SK-N-SH (cell line): ENCODE results near the gene KRTAP10-10. TPM values are rescaled to one million over a fixed set of nuclear protein-coding genes. Genes with fewer than 3 reads are reported as not detected.

Source experiments
- CTCF ChIA-PET: fragments of 300-600, 350-600 bp; formaldehyde crosslinking; extraction: SDS; loops from one replicate; lab custom pipeline; 2021; lab: Yijun Ruan, JAX
- POLR2A ChIA-PET: fragments of 350-600 bp; sonication (Branson Sonifier 250); formaldehyde crosslinking; extraction: SDS; loops from one replicate; lab custom pipeline; 2020; ENCODE audit warnings: antibody characterized with exemption, inconsistent platforms; lab: Yijun Ruan, JAX
- DNase-seq: peaks from one replicate; pipeline ENCODE4 v3.0.0; 2012
- H2AFZ ChIP-seq: fragments of 200-600 bp; sonication (generic); 2 replicates; pipeline ENCODE4 v1.8.1; 2016; ENCODE audit warnings: antibody characterized with exemption, mild to moderate bottlenecking, low read depth
- H3F3A ChIP-seq: fragments of 200-600 bp; sonication (generic); replicated peaks from 2 replicates; pipeline ENCODE3; 2016; ENCODE audit warnings: antibody characterized with exemption, mild to moderate bottlenecking; ENCODE audit not compliant: insufficient read depth
- H3K27ac ChIP-seq, 2 experiments: fragments of 200-500 bp in 1 of 2; fragments of 200-600 bp in 1 of 2; sonication (Bioruptor generic) in 1 of 2; sonication (generic), shearing (Covaris generic) in 1 of 2; 2 replicates each; pipeline versions ENCODE4 v1.5.1 to v1.6.1; 2014 to 2016; ENCODE audit warnings: low read depth in 2 of 2, inconsistent platforms in 1 of 2, low read length in 1 of 2, mild to moderate bottlenecking in 1 of 2, mixed read lengths in 1 of 2
- H3K27me3 ChIP-seq: fragments of 200-600 bp; sonication (generic), shearing (Covaris generic); 2 replicates; pipeline ENCODE4 v1.6.1; 2016; ENCODE audit warnings: mixed run types; ENCODE audit not compliant: insufficient read depth
- H3K36me3 ChIP-seq, 2 experiments: fragments of 200-500 bp in 1 of 2; fragments of 200-600 bp in 1 of 2; sonication (Bioruptor generic) in 1 of 2; sonication (generic) in 1 of 2; replicated peaks in 1 of 2; 2 replicates each; pipeline versions ENCODE3 to v1.5.1; 2014 to 2016; ENCODE audit warnings: low read length in 1 of 2, mild to moderate bottlenecking in 1 of 2; ENCODE audit not compliant: insufficient read depth in 2 of 2, control insufficient read depth in 1 of 2
- H3K4me1 ChIP-seq, 2 experiments: fragments of 200-500 bp in 1 of 2; fragments of 200-600 bp in 1 of 2; sonication (Bioruptor generic) in 1 of 2; sonication (generic), shearing (Covaris generic) in 1 of 2; 2 replicates each; pipeline versions ENCODE4 v1.5.1 to v1.6.1; 2014 to 2016; ENCODE audit warnings: low read depth in 1 of 2, low read length in 1 of 2, mixed run types in 1 of 2; ENCODE audit not compliant: insufficient read depth in 2 of 2, control insufficient read depth in 1 of 2
- H3K4me2 ChIP-seq: fragments of 200-600 bp; sonication (generic), shearing (Covaris generic); 2 replicates; pipeline ENCODE4 v1.6.1; 2017; ENCODE audit warnings: mixed run types
- H3K4me3 ChIP-seq, 2 experiments: fragments of 200-500 bp in 1 of 2; fragments of 200-600 bp in 1 of 2; sonication (Bioruptor generic) in 1 of 2; sonication (generic), shearing (Covaris generic) in 1 of 2; 2 replicates each; pipeline versions ENCODE4 v1.5.1 to v1.8.1; 2014 to 2016; ENCODE audit warnings: low read depth in 2 of 2, inconsistent platforms in 1 of 2, low read length in 1 of 2, mild to moderate bottlenecking in 1 of 2, mixed read lengths in 1 of 2, moderate library complexity in 1 of 2
- H3K79me2 ChIP-seq: fragments of 200-600 bp; sonication (generic); 2 replicates; pipeline ENCODE4 v1.8.1; 2017; ENCODE audit warnings: mild to moderate bottlenecking; ENCODE audit not compliant: insufficient read depth
- H3K9ac ChIP-seq: fragments of 200-600 bp; sonication (generic); 2 replicates; pipeline ENCODE4 v1.6.1; 2017; ENCODE audit warnings: mixed run types
- H3K9me2 ChIP-seq: fragments of 200-600 bp; sonication (generic); 2 replicates; pipeline ENCODE4 v1.6.1; 2017; ENCODE audit warnings: mixed run types
- H3K9me3 ChIP-seq: fragments of 200-600 bp; sonication (generic); 2 replicates; pipeline ENCODE4 v1.6.1; 2017; ENCODE audit warnings: mixed run types, mild to moderate bottlenecking, moderate library complexity
- H4K20me1 ChIP-seq: fragments of 200-600 bp; sonication (generic); 2 replicates; pipeline ENCODE4 v1.6.1; 2017; ENCODE audit warnings: mild to moderate bottlenecking, mixed run types; ENCODE audit not compliant: insufficient read depth
- CHD2 ChIP-seq: fragments of 150-350 bp; IDR thresholded peaks from 2 replicates; pipeline ENCODE4 v1.6.1; 2018; ENCODE audit warnings: low read length; ENCODE audit not compliant: partially characterized antibody
- FOSL2 ChIP-seq: IDR thresholded peaks from 2 replicates; pipeline ENCODE4 v1.4.0; 2012; ENCODE audit warnings: low read depth, mild to moderate bottlenecking, moderate library complexity, borderline replicate concordance
- FOXJ3 ChIP-seq: sonication (generic); formaldehyde crosslinking; IDR thresholded peaks from 2 replicates; pipeline ENCODE4 v1.5.1; 2020; ENCODE audit warnings: mild to moderate bottlenecking, missing genetic modification reagents
- FOXM1 ChIP-seq: IDR thresholded peaks from 2 replicates; pipeline ENCODE4 v1.4.0; 2012; ENCODE audit warnings: low read depth, mild to moderate bottlenecking
- GATA2 ChIP-seq: sonication (generic); formaldehyde crosslinking; IDR thresholded peaks from 2 replicates; pipeline ENCODE4 v1.5.0; 2020; ENCODE audit warnings: mild to moderate bottlenecking, missing genetic modification reagents
- JUND ChIP-seq: IDR thresholded peaks from 2 replicates; pipeline ENCODE4 v1.4.0; 2012
- MEF2A ChIP-seq: IDR thresholded peaks from 2 replicates; pipeline ENCODE4 v1.4.0; 2012; ENCODE audit warnings: low read depth, borderline replicate concordance
- MXI1 ChIP-seq: IDR thresholded peaks from 2 replicates; pipeline ENCODE4 v1.6.1; 2012; ENCODE audit warnings: mild to moderate bottlenecking, low read depth, low read length, improper control_type of control experiment
- NFIC ChIP-seq: IDR thresholded peaks from 2 replicates; pipeline ENCODE4 v1.4.0; 2012; ENCODE audit warnings: borderline replicate concordance
- NRF1 ChIP-seq: IDR thresholded peaks from 2 replicates; pipeline ENCODE4 v1.6.1; 2012; ENCODE audit warnings: low read depth, mild to moderate bottlenecking, low read length
- POLR2AphosphoS5 ChIP-seq: IDR thresholded peaks from 2 replicates; pipeline ENCODE4 v1.6.1; 2012; ENCODE audit warnings: low read depth, low read length
- RAD21 ChIP-seq: IDR thresholded peaks from 2 replicates; pipeline ENCODE4 v1.6.1; 2012; ENCODE audit warnings: mild to moderate bottlenecking, low read length
- RXRA ChIP-seq: IDR thresholded peaks from 2 replicates; pipeline ENCODE4 v1.4.0; 2012; ENCODE audit warnings: low read depth, mild to moderate bottlenecking, borderline replicate concordance
- SIN3A ChIP-seq: IDR thresholded peaks from 2 replicates; pipeline ENCODE4 v1.6.1; 2012; ENCODE audit warnings: low read depth, mild to moderate bottlenecking, low read length, moderate library complexity, borderline replicate concordance
- SMC3 ChIP-seq: IDR thresholded peaks from 2 replicates; pipeline ENCODE4 v1.6.1; 2012; ENCODE audit warnings: low read depth, low read length, improper control_type of control experiment
- TAF1 ChIP-seq: IDR thresholded peaks from 2 replicates; pipeline ENCODE4 v1.6.1; 2012; ENCODE audit warnings: low read depth, mild to moderate bottlenecking, low read length, moderate library complexity, borderline replicate concordance
- TCF12 ChIP-seq: IDR thresholded peaks from 2 replicates; pipeline ENCODE4 v1.4.0; 2012
- YY1 ChIP-seq: IDR thresholded peaks from 2 replicates; pipeline ENCODE4 v1.4.0; 2012; ENCODE audit warnings: low read depth, mild to moderate bottlenecking
- WGBS: methylation state at CpG from one replicate; pipeline ENCODE4 v1.1.6; 2017; ENCODE audit warnings: low lambda C conversion rate; 5-methylcytosine and 5-hydroxymethylcytosine counted together
- polyA plus RNA-seq, 3 experiments: library from polyadenylated mRNA; depleted of rRNA; stranded (reverse); fragments of >200 nt; gene quantifications; 2 replicates each; pipeline ENCODE4 v1.2.3, GENCODE V29; 2012
- TF ChIP-seq, protein P1 (sequence below): fragments of 150-350 bp; IDR thresholded peaks from 2 replicates; pipeline ENCODE4 v1.6.1; 2016; ENCODE audit warnings: mild to moderate bottlenecking, low read depth, low read length
- TF ChIP-seq, protein P2 (sequence below): IDR thresholded peaks from 2 replicates; pipeline ENCODE4 v1.4.0; 2012; ENCODE audit warnings: low read depth
- TF ChIP-seq, protein P3 (sequence below): IDR thresholded peaks from 2 replicates; pipeline ENCODE4; 2012

Gene KRTAP10-10
- polyA plus RNA-seq, 1 of the 3 experiments (the other 2 are of a cell fraction), result not detected

DNA sequence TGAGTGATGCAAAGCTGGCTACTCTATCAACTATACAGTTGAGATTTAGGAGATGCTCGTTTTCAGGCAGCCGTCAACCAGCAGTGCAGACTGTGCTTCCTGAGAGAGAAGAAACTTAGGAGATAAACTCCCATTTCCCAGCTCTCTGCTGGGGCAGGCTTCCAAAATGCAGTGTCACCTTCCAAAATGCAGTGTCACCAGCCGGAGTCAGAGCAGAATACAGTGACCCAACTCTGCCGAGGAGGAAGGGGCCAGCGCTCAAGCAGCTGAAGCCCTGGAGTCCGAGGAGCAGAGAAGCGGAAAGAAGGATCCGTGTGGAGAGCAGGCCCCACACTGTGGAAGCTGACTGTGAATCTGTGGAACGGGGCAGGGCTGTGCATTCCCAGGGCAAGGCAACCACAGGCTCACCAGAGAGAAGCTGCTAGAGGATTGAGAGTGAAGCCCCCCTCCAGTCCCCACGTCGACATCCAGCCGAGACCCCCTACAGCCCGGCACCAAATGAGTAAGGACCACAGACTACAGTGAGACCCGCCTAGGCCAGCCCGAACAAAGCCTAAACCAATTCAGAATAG lies 45.5 kb downstream of the KRTAP10-10 start:
- no peak for DNase-seq
- ChIA-PET POLR2A (no interaction called here), CTCF (interaction anchor here (1.1 kb wide), 1 partner anchor 9 kb away, joined by 3 read pairs; no protein-coding TSS in a partner anchor)

DNA sequence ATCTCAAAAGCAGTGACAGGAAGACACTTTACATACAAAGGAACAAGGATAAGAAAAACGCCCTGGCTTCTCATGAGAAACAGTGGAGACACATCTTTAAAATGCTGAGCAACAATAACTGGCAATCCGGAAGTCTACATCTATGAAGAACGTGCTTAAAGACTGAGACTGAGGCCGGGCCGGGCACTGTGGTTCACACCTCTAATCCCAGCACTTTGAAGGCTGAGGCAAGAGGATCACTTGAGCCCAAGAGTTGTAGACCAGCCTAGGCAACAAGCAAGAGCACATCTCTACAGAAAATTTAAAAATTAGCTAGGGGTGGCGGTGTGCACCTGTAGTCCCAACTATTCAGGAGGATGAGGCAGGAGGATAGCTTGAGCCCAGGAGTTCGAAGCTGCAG lies 46.9 kb downstream of the KRTAP10-10 start:
- peaks cover 44% of the 10 kb centered on the region for H3K27me3 ChIP-seq
- TF ChIP-seq TAF1 (no peak), NFIC (no peak)
- TF ChIP-seq, protein P1, sequence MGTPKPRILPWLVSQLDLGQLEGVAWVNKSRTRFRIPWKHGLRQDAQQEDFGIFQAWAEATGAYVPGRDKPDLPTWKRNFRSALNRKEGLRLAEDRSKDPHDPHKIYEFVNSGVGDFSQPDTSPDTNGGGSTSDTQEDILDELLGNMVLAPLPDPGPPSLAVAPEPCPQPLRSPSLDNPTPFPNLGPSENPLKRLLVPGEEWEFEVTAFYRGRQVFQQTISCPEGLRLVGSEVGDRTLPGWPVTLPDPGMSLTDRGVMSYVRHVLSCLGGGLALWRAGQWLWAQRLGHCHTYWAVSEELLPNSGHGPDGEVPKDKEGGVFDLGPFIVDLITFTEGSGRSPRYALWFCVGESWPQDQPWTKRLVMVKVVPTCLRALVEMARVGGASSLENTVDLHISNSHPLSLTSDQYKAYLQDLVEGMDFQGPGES, result no peak
- no peaks in the 10 kb centered on the region for H3K9me2 ChIP-seq
- H3K9ac ChIP-seq, result no peak overlapping the region
- CTCF ChIA-PET, result interaction anchor here (0.5 kb wide), 1 partner anchor 9 kb away, joined by 3 read pairs; no protein-coding TSS in a partner anchor
- no peak for DNase-seq
- no peak overlapping the region for H3K4me3 ChIP-seq
- H3F3A ChIP-seq, result no peaks in the 10 kb centered on the region
- H3K27ac ChIP-seq, result no peak overlapping the region
- WGBS, result 10% methylated on average over 6 of the region's 7 CpGs
- H3K4me1 ChIP-seq, result no peaks in the 10 kb centered on the region
- no peak overlapping the region for H2AFZ ChIP-seq
- no peaks in the 10 kb centered on the region for H3K36me3 ChIP-seq
- H4K20me1 ChIP-seq, result no peaks in the 10 kb centered on the region
- no peaks in the 10 kb centered on the region for H3K79me2 ChIP-seq
- no peaks in the 10 kb centered on the region for H3K9me3 ChIP-seq
- no peak overlapping the region for H3K4me2 ChIP-seq
- POLR2A ChIA-PET, result no interaction called here

More for the DNA sequence above, 45.5 kb downstream of the KRTAP10-10 start:
- Histone ChIP-seq H3K9me3 (no peaks in the 10 kb centered on the region), H3K9me2 (no peaks in the 10 kb centered on the region), H3K27me3 (peaks cover 38% of the 10 kb centered on the region), H3F3A (no peaks in the 10 kb centered on the region), H3K79me2 (no peaks in the 10 kb centered on the region), H3K9ac (no peak overlapping the region), H4K20me1 (no peaks in the 10 kb centered on the region), H3K4me1 (no peaks in the 10 kb centered on the region), H3K4me2 (no peak overlapping the region), H3K36me3 (no peaks in the 10 kb centered on the region), H2AFZ (no peak overlapping the region), H3K4me3 (no peak overlapping the region), H3K27ac (no peak overlapping the region)
- TF ChIP-seq MEF2A, result no peak
- TF ChIP-seq RAD21, result no peak
- TF ChIP-seq JUND, result no peak
- TF ChIP-seq NRF1, result no peak
- TF ChIP-seq POLR2AphosphoS5, result no peak
- no peak for TF ChIP-seq MXI1
- TF ChIP-seq RXRA, result no peak
- TF ChIP-seq GATA2 (CRISPR knock-in tag), result no peak
- no peak for TF ChIP-seq YY1
- no peak for TF ChIP-seq FOXJ3 (CRISPR knock-in tag)
- TF ChIP-seq TCF12, result no peak
- TF ChIP-seq FOXM1, result no peak
- no peak for TF ChIP-seq SIN3A
- TF ChIP-seq, protein P2, sequence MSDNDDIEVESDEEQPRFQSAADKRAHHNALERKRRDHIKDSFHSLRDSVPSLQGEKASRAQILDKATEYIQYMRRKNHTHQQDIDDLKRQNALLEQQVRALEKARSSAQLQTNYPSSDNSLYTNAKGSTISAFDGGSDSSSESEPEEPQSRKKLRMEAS, result no peak
- TF ChIP-seq, protein P3, sequence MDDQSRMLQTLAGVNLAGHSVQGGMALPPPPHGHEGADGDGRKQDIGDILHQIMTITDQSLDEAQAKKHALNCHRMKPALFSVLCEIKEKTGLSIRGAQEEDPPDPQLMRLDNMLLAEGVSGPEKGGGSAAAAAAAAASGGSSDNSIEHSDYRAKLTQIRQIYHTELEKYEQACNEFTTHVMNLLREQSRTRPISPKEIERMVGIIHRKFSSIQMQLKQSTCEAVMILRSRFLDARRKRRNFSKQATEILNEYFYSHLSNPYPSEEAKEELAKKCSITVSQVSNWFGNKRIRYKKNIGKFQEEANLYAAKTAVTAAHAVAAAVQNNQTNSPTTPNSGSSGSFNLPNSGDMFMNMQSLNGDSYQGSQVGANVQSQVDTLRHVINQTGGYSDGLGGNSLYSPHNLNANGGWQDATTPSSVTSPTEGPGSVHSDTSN, result no peak
- no peak for TF ChIP-seq SMC3
- TF ChIP-seq FOSL2, result no peak
- TF ChIP-seq CHD2, result no peak
- WGBS, result 8% methylated on average over 15 of the region's 15 CpGs
